RWPE2 (cell line): ENCODE results near the gene BCL2.

Experiments
- ATAC-seq: fragments of 200-7000 bp; cut with Tn5 transposase; 3 replicates; pipeline ENCODE4 v1.9.1; 2021; ENCODE audit warnings: low read depth
- DNase-seq: peaks from one replicate; pipeline ENCODE4 v3.0.0-alpha.2; 2020; ENCODE audit warnings: low spot score
- H3K27ac ChIP-seq: fragments of 450-650 bp; 2 replicates; pipeline ENCODE4 v1.5.1; 2017; ENCODE audit warnings: mild to moderate bottlenecking; ENCODE audit not compliant: poor library complexity, severe bottlenecking
- H3K27me3 ChIP-seq: fragments of 250-450 bp; sonication (Bioruptor Pico); 2 replicates; pipeline ENCODE4 v1.5.1; 2021; ENCODE audit warnings: mild to moderate bottlenecking, moderate library complexity; ENCODE audit not compliant: insufficient read depth, poor library complexity, severe bottlenecking
- H3K36me3 ChIP-seq: fragments of 250-450 bp; sonication (Bioruptor Pico); 2 replicates; pipeline ENCODE4 v1.5.1; 2020; ENCODE audit warnings: low read depth, mild to moderate bottlenecking, moderate library complexity
- H3K4me1 ChIP-seq: fragments of 250-450 bp; sonication (Bioruptor Pico); 2 replicates; pipeline ENCODE4 v1.5.1; 2021; ENCODE audit warnings: mild to moderate bottlenecking, moderate library complexity; ENCODE audit not compliant: insufficient read depth, poor library complexity, severe bottlenecking
- H3K4me3 ChIP-seq: fragments of 250-450 bp; sonication (Bioruptor Pico); 2 replicates; pipeline ENCODE4 v1.5.1; 2021; ENCODE audit warnings: mild to moderate bottlenecking, moderate library complexity; ENCODE audit not compliant: severe bottlenecking
- H3K9me3 ChIP-seq: fragments of 250-450 bp; sonication (Bioruptor Pico); 2 replicates; pipeline ENCODE4 v1.5.1; 2021; ENCODE audit warnings: mild to moderate bottlenecking, moderate library complexity; ENCODE audit not compliant: severe bottlenecking
- TF ChIP-seq, protein P1 (sequence below): fragments of 450-650 bp; IDR thresholded peaks from one replicate; pipeline ENCODE4 v1.5.1; 2017; ENCODE audit warnings: mild to moderate bottlenecking, moderate library complexity; ENCODE audit not compliant: poor library complexity, severe bottlenecking

BCL2 gene

DNA sequence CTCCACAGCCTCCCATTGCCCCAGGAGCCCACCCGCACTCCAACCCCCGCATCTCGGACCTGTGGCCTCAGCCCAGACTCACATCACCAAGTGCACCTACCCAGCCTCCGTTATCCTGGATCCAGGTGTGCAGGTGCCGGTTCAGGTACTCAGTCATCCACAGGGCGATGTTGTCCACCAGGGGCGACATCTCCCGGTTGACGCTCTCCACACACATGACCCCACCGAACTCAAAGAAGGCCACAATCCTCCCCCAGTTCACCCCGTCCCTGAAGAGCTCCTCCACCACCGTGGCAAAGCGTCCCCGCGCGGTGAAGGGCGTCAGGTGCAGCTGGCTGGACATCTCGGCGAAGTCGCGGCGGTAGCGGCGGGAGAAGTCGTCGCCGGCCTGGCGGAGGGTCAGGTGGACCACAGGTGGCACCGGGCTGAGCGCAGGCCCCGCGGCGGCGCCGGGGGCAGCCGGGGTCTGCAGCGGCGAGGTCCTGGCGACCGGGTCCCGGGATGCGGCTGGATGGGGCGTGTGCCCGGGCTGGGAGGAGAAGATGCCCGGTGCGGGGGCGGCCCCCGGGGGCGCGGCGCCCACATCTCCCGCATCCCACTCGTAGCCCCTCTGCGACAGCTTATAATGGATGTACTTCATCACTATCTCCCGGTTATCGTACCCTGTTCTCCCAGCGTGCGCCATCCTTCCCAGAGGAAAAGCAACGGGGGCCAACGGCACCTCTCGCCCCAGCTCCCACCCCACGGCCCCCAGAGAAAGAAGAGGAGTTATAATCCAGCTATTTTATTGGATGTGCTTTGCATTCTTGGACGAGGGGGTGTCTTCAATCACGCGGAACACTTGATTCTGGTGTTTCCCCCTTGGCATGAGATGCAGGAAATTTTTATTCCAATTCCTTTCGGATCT lies 1.3 kb downstream of the BCL2 start:
- no peak overlapping the region for H3K27ac ChIP-seq
- peak overlapping the region; percentile 55 for H3K4me3 ChIP-seq
- DNase-seq (no peak), ATAC-seq (no peak)
- TF ChIP-seq, protein P1, sequence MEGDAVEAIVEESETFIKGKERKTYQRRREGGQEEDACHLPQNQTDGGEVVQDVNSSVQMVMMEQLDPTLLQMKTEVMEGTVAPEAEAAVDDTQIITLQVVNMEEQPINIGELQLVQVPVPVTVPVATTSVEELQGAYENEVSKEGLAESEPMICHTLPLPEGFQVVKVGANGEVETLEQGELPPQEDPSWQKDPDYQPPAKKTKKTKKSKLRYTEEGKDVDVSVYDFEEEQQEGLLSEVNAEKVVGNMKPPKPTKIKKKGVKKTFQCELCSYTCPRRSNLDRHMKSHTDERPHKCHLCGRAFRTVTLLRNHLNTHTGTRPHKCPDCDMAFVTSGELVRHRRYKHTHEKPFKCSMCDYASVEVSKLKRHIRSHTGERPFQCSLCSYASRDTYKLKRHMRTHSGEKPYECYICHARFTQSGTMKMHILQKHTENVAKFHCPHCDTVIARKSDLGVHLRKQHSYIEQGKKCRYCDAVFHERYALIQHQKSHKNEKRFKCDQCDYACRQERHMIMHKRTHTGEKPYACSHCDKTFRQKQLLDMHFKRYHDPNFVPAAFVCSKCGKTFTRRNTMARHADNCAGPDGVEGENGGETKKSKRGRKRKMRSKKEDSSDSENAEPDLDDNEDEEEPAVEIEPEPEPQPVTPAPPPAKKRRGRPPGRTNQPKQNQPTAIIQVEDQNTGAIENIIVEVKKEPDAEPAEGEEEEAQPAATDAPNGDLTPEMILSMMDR: peak; percentile 48
- H3K9me3 ChIP-seq: no peaks in the 10 kb centered on the region
- H3K4me1 ChIP-seq: peaks cover 4% of the 10 kb centered on the region
- H3K27me3 ChIP-seq: peaks cover 36% of the 10 kb centered on the region
- no peaks in the 10 kb centered on the region for H3K36me3 ChIP-seq

DNA sequence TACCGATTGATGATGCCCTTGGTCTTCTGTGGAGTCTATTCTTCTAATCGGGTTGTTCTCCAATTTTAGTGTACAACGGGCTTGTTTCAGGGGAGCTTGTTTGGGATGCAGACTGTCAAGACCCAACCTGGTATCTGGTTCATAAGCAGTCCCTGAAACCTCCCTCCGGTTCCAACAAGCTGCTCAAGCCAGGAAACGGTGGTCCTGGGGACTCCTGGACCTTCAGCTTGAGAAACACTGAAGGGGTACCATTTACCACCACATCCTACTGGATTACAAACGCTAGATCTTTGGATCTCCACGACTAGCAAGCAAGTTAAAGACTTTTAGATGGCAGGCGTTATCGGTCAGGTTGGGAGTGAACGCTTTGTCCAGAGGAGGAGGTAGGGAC lies 2.0 kb downstream of the BCL2 start:
- no peak for DNase-seq
- Histone ChIP-seq H3K9me3 (no peaks in the 10 kb centered on the region), H3K4me3 (no peak overlapping the region), H3K27me3 (peaks cover 36% of the 10 kb centered on the region), H3K4me1 (peaks cover 4% of the 10 kb centered on the region), H3K36me3 (no peaks in the 10 kb centered on the region), H3K27ac (no peak overlapping the region)
- no peak for ATAC-seq
- TF ChIP-seq, protein P1: no peak

DNA sequence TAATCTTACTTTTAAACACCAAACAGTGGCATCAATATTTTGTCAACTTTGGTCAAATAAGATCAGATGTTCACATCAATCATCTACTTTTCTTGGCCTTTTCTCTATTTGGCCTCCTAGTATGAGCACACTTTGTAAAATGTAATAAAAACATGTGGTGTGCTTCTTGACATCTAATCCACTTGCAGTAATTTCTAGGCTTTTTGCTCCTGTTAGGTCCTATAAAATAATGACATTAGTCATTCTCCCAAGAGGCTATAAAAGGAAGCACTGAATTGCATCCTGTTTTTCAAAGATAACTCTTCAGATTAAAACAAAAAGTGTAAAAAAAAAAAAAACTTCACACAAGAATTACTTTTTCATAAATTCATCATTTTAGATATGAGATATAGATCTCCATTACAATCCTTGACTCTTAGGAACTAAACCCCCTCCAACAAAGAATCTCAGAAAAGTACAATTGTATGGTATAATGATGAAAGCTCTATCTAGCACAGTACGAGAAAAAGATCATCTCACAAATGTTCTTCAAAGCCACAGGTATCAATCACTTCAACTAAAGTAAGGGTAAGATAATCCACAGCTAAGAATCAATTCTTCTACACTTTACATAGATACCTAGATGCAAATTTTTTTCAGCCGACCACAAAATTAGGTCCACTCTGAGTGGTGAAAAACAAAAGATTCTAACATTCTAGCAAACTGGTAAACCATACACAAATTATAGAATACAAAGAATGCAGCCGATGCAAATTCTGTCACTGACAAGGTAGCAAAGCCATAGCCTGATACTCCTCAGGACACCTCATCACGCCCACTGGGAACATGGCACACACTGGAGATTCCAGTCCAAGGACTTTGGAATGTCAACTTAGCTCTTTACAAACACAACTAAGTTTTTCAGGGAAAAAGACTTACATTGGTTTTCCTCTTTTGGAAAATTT lies 2.7 kb downstream of the BCL2 start:
- Histone ChIP-seq H3K27ac (no peak overlapping the region), H3K36me3 (no peaks in the 10 kb centered on the region), H3K27me3 (peaks cover 36% of the 10 kb centered on the region), H3K4me3 (no peak overlapping the region), H3K4me1 (peaks cover 4% of the 10 kb centered on the region), H3K9me3 (no peaks in the 10 kb centered on the region)
- DNase-seq (no peak), ATAC-seq (no peak)
- TF ChIP-seq, protein P1: no peak

DNA sequence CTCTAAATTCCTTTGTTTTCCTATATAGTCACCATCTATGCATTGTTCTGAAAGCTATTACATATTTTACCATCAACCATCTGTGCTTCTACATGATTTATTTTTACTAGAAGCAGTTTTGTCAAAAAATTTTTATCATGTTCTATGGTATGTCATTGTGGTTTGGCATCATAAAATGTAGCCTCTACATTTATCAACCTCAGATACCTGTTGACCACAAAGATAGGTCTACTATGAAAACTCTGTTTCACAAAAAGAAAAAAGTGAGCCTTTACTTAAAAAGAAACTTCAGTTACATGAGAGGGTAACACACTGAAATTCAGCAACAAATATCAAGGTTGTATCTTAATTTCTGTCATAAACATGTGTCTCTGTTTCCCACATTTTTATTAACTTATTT lies 3.7 kb downstream of the BCL2 start:
- Histone ChIP-seq H3K4me3 (no peak overlapping the region), H3K27ac (no peak overlapping the region), H3K4me1 (peaks cover 4% of the 10 kb centered on the region)

More for the DNA sequence above, 3.7 kb downstream of the BCL2 start:
- ATAC-seq: no peak
- Histone ChIP-seq H3K27me3 (peaks cover 36% of the 10 kb centered on the region), H3K36me3 (no peaks in the 10 kb centered on the region), H3K9me3 (no peaks in the 10 kb centered on the region)
- TF ChIP-seq, protein P1: no peak
- no peak for DNase-seq
